ENCODE measurements around the gene RABGAP1L.

The RABGAP1L gene

GRCh38 chr1:175000697-175001187, 841.4 kb downstream of the RABGAP1L start:
- no peaks in the 10 kb centered on the region for H3K9me3 ChIP-seq (replicated peaks in 1 of 2; ENCODE audit: control insufficient read depth in 2 of 2, insufficient read depth in 1 of 2, low read depth in 1 of 2, low read length in 2 of 2)

GRCh38 chr1:175002910-175003517, 843.7 kb downstream of the RABGAP1L start:
- WGBS, 2 donors (ENCODE audit: extremely low coverage in 2 of 2, insufficient read length in 2 of 2, insufficient replicate concordance in 1 of 2), result no CpG with 5 or more reads among the region's 17 CpGs
- no peak overlapping the region for H3K18ac ChIP-seq (ENCODE audit: low read length)
- no peak overlapping the region for H3K9ac ChIP-seq (ENCODE audit: low read depth, low read length, poor library complexity)
- no peak overlapping the region for H4K8ac ChIP-seq (ENCODE audit: low read depth, low read length)
- H2AK5ac ChIP-seq (ENCODE audit: low read depth, low read length), result no peak overlapping the region
- peaks cover 9 to 52% of the 10 kb centered on the region in 2 donors for H3K36me3 ChIP-seq (replicated peaks in 1 of 2; ENCODE audit: control insufficient read depth in 2 of 2, insufficient read depth in 2 of 2, low read length in 2 of 2)
- H3K27ac ChIP-seq (replicated peaks; ENCODE audit: low read length), result no peak overlapping the region
- no peak overlapping the region for H3K4me2 ChIP-seq (ENCODE audit: insufficient read depth, low read length, poor library complexity, severe bottlenecking)
- H2AFZ ChIP-seq (ENCODE audit: low read length), result no peak overlapping the region
- no peak overlapping the region for H3K4me3 ChIP-seq (ENCODE audit: low read length in 2 of 2)
- no peaks in the 10 kb centered on the region for H3K27me3 ChIP-seq (ENCODE audit: control insufficient read depth in 3 of 3, insufficient read depth in 3 of 3, low read depth in 1 of 3, low read length in 3 of 3)
- no peak overlapping the region for H3K14ac ChIP-seq (ENCODE audit: low read length)
- no peak overlapping the region for H3K23ac ChIP-seq (ENCODE audit: low read depth, low read length, poor library complexity)
- H3K9me3 ChIP-seq (replicated peaks in 1 of 2; ENCODE audit: control insufficient read depth in 2 of 2, insufficient read depth in 1 of 2, low read depth in 1 of 2, low read length in 2 of 2), result no peaks in the 10 kb centered on the region
- no peak overlapping the region for H2BK12ac ChIP-seq (ENCODE audit: low read length)
- no peak for DNase-seq (ENCODE audit: low spot score)
- no peak overlapping the region for H3K4ac ChIP-seq (ENCODE audit: low read length)
- H2BK120ac ChIP-seq (ENCODE audit: low read depth, low read length), result no peak overlapping the region
- peaks cover 8% of the 10 kb centered on the region for H3K79me1 ChIP-seq (ENCODE audit: low read depth, low read length)
- no peak overlapping the region for H4K91ac ChIP-seq (ENCODE audit: low read depth, low read length, poor library complexity)
- H3K4me1 ChIP-seq (ENCODE audit: control insufficient read depth in 2 of 2, insufficient read depth in 1 of 2, low read depth in 1 of 2, low read length in 2 of 2), result peaks cover 0 to 7% of the 10 kb centered on the region in 2 donors
- no peak overlapping the region for H2BK15ac ChIP-seq (ENCODE audit: low read length)
- H2BK5ac ChIP-seq (ENCODE audit: low read length), result no peak overlapping the region

More at GRCh38 chr1:175000697-175001187, 841.4 kb downstream of the RABGAP1L start:
- Histone ChIP-seq H3K9ac (ENCODE audit: low read depth, low read length, poor library complexity) (peak overlapping the region; percentile 99), H3K79me1 (ENCODE audit: low read depth, low read length) (peaks cover 8% of the 10 kb centered on the region), H3K4me1 (ENCODE audit: control insufficient read depth in 2 of 2, insufficient read depth in 1 of 2, low read depth in 1 of 2, low read length in 2 of 2) (peaks cover 0 to 7% of the 10 kb centered on the region in 2 donors), H3K36me3 (replicated peaks in 1 of 2; ENCODE audit: control insufficient read depth in 2 of 2, insufficient read depth in 2 of 2, low read length in 2 of 2) (peaks cover 4 to 30% of the 10 kb centered on the region in 2 donors), H2BK120ac (ENCODE audit: low read depth, low read length) (no peak overlapping the region), H3K23ac (ENCODE audit: low read depth, low read length, poor library complexity) (peak overlapping the region; percentile 98), H3K4ac (ENCODE audit: low read length) (no peak overlapping the region), H3K14ac (ENCODE audit: low read length) (no peak overlapping the region), H3K18ac (ENCODE audit: low read length) (no peak overlapping the region), H2AFZ (ENCODE audit: low read length) (peak overlapping the region; percentile 90), H4K8ac (ENCODE audit: low read depth, low read length) (no peak overlapping the region), H2BK5ac (ENCODE audit: low read length) (peak overlapping the region; percentile 96), H3K27me3 (ENCODE audit: control insufficient read depth in 3 of 3, insufficient read depth in 3 of 3, low read depth in 1 of 3, low read length in 3 of 3) (no peaks in the 10 kb centered on the region), H2BK15ac (ENCODE audit: low read length) (no peak overlapping the region), H2BK12ac (ENCODE audit: low read length) (no peak overlapping the region), H3K4me3 (ENCODE audit: low read length in 2 of 2) (peak overlapping the region; percentile 70 to 99), H4K91ac (ENCODE audit: low read depth, low read length, poor library complexity) (no peak overlapping the region), H2AK5ac (ENCODE audit: low read depth, low read length) (no peak overlapping the region), H3K27ac (replicated peaks; ENCODE audit: low read length) (no peak overlapping the region), H3K4me2 (ENCODE audit: insufficient read depth, low read length, poor library complexity, severe bottlenecking) (peak overlapping the region; percentile 88)
- WGBS, 2 donors (ENCODE audit: extremely low coverage in 2 of 2, insufficient read length in 2 of 2, insufficient replicate concordance in 1 of 2), result no CpG with 5 or more reads among the region's 5 CpGs
- DNase-seq (ENCODE audit: low spot score), result no peak

GRCh38 chr1:175003521-175003920, 844.2 kb downstream of the RABGAP1L start:
- no peak overlapping the region for H4K91ac ChIP-seq (ENCODE audit: low read depth, low read length, poor library complexity)
- no peaks in the 10 kb centered on the region for H3K9me3 ChIP-seq (replicated peaks in 1 of 2; ENCODE audit: control insufficient read depth in 2 of 2, insufficient read depth in 1 of 2, low read depth in 1 of 2, low read length in 2 of 2)
- no peak overlapping the region for H3K4me3 ChIP-seq (ENCODE audit: low read length in 2 of 2)
- DNase-seq (ENCODE audit: low spot score), result no peak
- H3K9ac ChIP-seq (ENCODE audit: low read depth, low read length, poor library complexity), result no peak overlapping the region
- no peak overlapping the region for H3K27ac ChIP-seq (replicated peaks; ENCODE audit: low read length)
- no peak overlapping the region for H3K23ac ChIP-seq (ENCODE audit: low read depth, low read length, poor library complexity)
- no peak overlapping the region for H2BK15ac ChIP-seq (ENCODE audit: low read length)
- H3K4ac ChIP-seq (ENCODE audit: low read length), result no peak overlapping the region
- no CpG with 5 or more reads among the region's 2 CpGs for WGBS, 2 donors (ENCODE audit: extremely low coverage in 2 of 2, insufficient read length in 2 of 2, insufficient replicate concordance in 1 of 2)
- no peak overlapping the region for H3K4me2 ChIP-seq (ENCODE audit: insufficient read depth, low read length, poor library complexity, severe bottlenecking)
- H3K18ac ChIP-seq (ENCODE audit: low read length), result no peak overlapping the region
- H3K27me3 ChIP-seq (ENCODE audit: control insufficient read depth in 3 of 3, insufficient read depth in 3 of 3, low read depth in 1 of 3, low read length in 3 of 3), result no peaks in the 10 kb centered on the region
- H3K14ac ChIP-seq (ENCODE audit: low read length), result no peak overlapping the region
- no peak overlapping the region for H2BK5ac ChIP-seq (ENCODE audit: low read length)
- peaks cover 8% of the 10 kb centered on the region for H3K79me1 ChIP-seq (ENCODE audit: low read depth, low read length)
- no peak overlapping the region for H2AFZ ChIP-seq (ENCODE audit: low read length)
- H3K36me3 ChIP-seq (replicated peaks in 1 of 2; ENCODE audit: control insufficient read depth in 2 of 2, insufficient read depth in 2 of 2, low read length in 2 of 2), result peaks cover 11 to 57% of the 10 kb centered on the region in 2 donors
- peaks cover 0 to 3% of the 10 kb centered on the region in 2 donors for H3K4me1 ChIP-seq (ENCODE audit: control insufficient read depth in 2 of 2, insufficient read depth in 1 of 2, low read depth in 1 of 2, low read length in 2 of 2)
- no peak overlapping the region for H4K8ac ChIP-seq (ENCODE audit: low read depth, low read length)
- no peak overlapping the region for H2BK120ac ChIP-seq (ENCODE audit: low read depth, low read length)
- no peak overlapping the region for H2BK12ac ChIP-seq (ENCODE audit: low read length)
- H2AK5ac ChIP-seq (ENCODE audit: low read depth, low read length), result no peak overlapping the region

- H3K4me3 ChIP-seq (ENCODE audit: low read length in 2 of 2), result no peak overlapping the region
- no peak overlapping the region for H4K91ac ChIP-seq (ENCODE audit: low read depth, low read length, poor library complexity)
- no CpG with 5 or more reads among the region's 8 CpGs for WGBS, 2 donors (ENCODE audit: extremely low coverage in 2 of 2, insufficient read length in 2 of 2, insufficient replicate concordance in 1 of 2)
- H3K79me1 ChIP-seq (ENCODE audit: low read depth, low read length), result peaks cover 5% of the 10 kb centered on the region
- no peak for DNase-seq (ENCODE audit: low spot score)
- H3K27me3 ChIP-seq (ENCODE audit: control insufficient read depth in 3 of 3, insufficient read depth in 3 of 3, low read depth in 1 of 3, low read length in 3 of 3), result no peaks in the 10 kb centered on the region
- no peak overlapping the region for H2AFZ ChIP-seq (ENCODE audit: low read length)
- H3K9ac ChIP-seq (ENCODE audit: low read depth, low read length, poor library complexity), result no peak overlapping the region
- H4K8ac ChIP-seq (ENCODE audit: low read depth, low read length), result no peak overlapping the region
- H2BK12ac ChIP-seq (ENCODE audit: low read length), result no peak overlapping the region
- H2BK5ac ChIP-seq (ENCODE audit: low read length), result no peak overlapping the region
- no peak overlapping the region for H3K27ac ChIP-seq (replicated peaks; ENCODE audit: low read length)
- H2BK15ac ChIP-seq (ENCODE audit: low read length), result no peak overlapping the region
- H3K4ac ChIP-seq (ENCODE audit: low read length), result no peak overlapping the region
- no peak overlapping the region for H3K14ac ChIP-seq (ENCODE audit: low read length)
- no peak overlapping the region for H3K18ac ChIP-seq (ENCODE audit: low read length)
- H3K23ac ChIP-seq (ENCODE audit: low read depth, low read length, poor library complexity), result no peak overlapping the region
- H3K4me2 ChIP-seq (ENCODE audit: insufficient read depth, low read length, poor library complexity, severe bottlenecking), result no peak overlapping the region
- H3K9me3 ChIP-seq (replicated peaks in 1 of 2; ENCODE audit: control insufficient read depth in 2 of 2, insufficient read depth in 1 of 2, low read depth in 1 of 2, low read length in 2 of 2), result no peaks in the 10 kb centered on the region
- H3K4me1 ChIP-seq (ENCODE audit: control insufficient read depth in 2 of 2, insufficient read depth in 1 of 2, low read depth in 1 of 2, low read length in 2 of 2), result peaks cover 0 to 3% of the 10 kb centered on the region in 2 donors
- H3K36me3 ChIP-seq (replicated peaks in 1 of 2; ENCODE audit: control insufficient read depth in 2 of 2, insufficient read depth in 2 of 2, low read length in 2 of 2), result peaks cover 15 to 75% of the 10 kb centered on the region in 2 donors
- H2AK5ac ChIP-seq (ENCODE audit: low read depth, low read length), result no peak overlapping the region
- no peak overlapping the region for H2BK120ac ChIP-seq (ENCODE audit: low read depth, low read length)
Observed at GRCh38 chr1:175005085-175005783, 845.9 kb downstream of the RABGAP1L start.

All from neuronal stem cell (in vitro differentiated cells).